GM06990 (cell line): ENCODE results near the gene SYNE3.
A peak's percentile ranks its signal among the peaks of the same experiment; 100 is the strongest.

ENCODE experiments used
- DNase-seq: peaks from one replicate; pipeline ENCODE4 v3.0.0-alpha.2; 2011; ENCODE audit not compliant: insufficient read length; ENCODE audit errors: extremely low read depth
- H3K27me3 ChIP-seq: replicated peaks from 2 replicates; pipeline ENCODE4 v1.6.0; 2011; ENCODE audit warnings: low read length; ENCODE audit not compliant: control insufficient read depth, insufficient read depth
- H3K36me3 ChIP-seq: 2 replicates; pipeline ENCODE4 v1.5.1; 2011; ENCODE audit warnings: low read length; ENCODE audit not compliant: control insufficient read depth, insufficient read depth
- H3K4me3 ChIP-seq: replicated peaks from 2 replicates; pipeline ENCODE4 v1.5.1; 2011; ENCODE audit warnings: low read depth, mild to moderate bottlenecking, control low read depth, low read length
- TF ChIP-seq, protein P1 (sequence below): IDR thresholded peaks from 2 replicates; pipeline ENCODE4 v1.5.1; 2011; ENCODE audit warnings: low read length, control low read depth, mild to moderate bottlenecking, inconsistent platforms; ENCODE audit not compliant: insufficient read depth, poor library complexity, severe bottlenecking

SYNE3 gene

DNA sequence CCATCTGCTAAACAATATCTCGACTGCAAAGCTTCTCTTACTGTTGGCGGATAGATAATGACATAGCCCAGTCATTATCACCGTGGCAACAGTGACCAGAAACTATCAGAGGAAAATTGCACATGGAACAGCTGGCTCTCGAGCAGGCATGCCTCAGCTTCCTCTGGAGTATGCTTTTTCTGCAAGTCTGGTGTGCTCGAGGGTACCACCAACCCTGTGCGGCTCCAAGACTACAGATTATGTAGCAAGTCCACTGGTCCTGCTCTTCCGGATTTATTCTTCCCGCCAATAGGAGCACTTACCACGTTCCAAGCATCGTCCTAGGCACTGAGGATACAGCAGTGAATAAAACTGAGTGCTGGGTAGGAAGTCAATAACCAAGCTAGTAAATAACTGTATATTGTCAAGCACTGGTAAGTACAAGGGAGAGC lies 17.0 kb upstream of the SYNE3 start:
- DNase-seq, result peak; percentile 37
- peak overlapping the region; percentile 78 for H3K4me3 ChIP-seq
- TF ChIP-seq, protein P1, sequence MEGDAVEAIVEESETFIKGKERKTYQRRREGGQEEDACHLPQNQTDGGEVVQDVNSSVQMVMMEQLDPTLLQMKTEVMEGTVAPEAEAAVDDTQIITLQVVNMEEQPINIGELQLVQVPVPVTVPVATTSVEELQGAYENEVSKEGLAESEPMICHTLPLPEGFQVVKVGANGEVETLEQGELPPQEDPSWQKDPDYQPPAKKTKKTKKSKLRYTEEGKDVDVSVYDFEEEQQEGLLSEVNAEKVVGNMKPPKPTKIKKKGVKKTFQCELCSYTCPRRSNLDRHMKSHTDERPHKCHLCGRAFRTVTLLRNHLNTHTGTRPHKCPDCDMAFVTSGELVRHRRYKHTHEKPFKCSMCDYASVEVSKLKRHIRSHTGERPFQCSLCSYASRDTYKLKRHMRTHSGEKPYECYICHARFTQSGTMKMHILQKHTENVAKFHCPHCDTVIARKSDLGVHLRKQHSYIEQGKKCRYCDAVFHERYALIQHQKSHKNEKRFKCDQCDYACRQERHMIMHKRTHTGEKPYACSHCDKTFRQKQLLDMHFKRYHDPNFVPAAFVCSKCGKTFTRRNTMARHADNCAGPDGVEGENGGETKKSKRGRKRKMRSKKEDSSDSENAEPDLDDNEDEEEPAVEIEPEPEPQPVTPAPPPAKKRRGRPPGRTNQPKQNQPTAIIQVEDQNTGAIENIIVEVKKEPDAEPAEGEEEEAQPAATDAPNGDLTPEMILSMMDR, result no peak
- no peaks in the 10 kb centered on the region for H3K27me3 ChIP-seq
- peaks cover 3% of the 10 kb centered on the region; the same call in 1 of the 2 replicates for H3K36me3 ChIP-seq

DNA sequence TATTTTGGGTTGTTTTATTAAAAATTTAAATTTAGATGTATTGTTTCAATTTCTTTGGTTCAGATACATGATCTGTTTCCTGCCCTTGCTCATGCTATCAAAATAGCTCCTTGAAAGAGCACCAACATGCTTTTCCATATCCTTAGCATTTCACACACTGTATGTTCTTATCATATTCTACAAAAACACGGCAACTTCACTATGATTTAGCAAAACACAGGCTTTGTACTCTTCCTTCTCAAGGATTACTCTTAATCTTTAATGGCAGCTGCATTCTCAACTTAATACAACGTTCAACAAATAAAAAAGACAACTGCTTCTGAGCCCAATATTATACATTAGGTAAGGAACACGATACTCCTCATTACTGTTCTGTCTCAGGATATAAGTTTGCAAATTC lies 15.5 kb upstream of the SYNE3 start:
- peaks cover 3% of the 10 kb centered on the region; the same call in 1 of the 2 replicates for H3K36me3 ChIP-seq
- H3K4me3 ChIP-seq, result peak overlapping the region; percentile 78
- TF ChIP-seq, protein P1, result no peak
- H3K27me3 ChIP-seq, result no peaks in the 10 kb centered on the region
- no peak for DNase-seq

DNA sequence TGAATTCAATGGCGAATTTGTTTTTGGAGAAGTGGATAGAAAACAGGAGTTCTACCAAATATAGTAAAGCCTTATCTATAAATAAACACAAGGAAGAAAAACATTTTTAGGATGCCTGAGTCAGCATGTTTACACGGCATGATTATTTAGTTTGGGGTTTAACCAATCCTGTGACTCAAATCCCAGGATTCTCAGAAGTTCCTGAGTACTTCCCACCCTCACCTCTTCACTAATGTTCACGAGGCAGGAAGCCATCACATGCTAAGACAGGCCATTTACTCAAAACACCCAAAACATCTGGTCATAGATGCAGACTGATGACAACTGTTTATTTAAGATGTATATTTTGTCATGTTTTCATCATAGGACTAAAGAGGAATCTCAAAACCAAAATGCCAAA lies 15.0 kb upstream of the SYNE3 start:
- H3K4me3 ChIP-seq, result peak overlapping the region; percentile 78; the same call in 1 of the 2 replicates
- DNase-seq, result no peak
- H3K27me3 ChIP-seq, result no peaks in the 10 kb centered on the region
- peaks cover 3% of the 10 kb centered on the region; the same call in 1 of the 2 replicates for H3K36me3 ChIP-seq
- TF ChIP-seq, protein P1, result no peak

DNA sequence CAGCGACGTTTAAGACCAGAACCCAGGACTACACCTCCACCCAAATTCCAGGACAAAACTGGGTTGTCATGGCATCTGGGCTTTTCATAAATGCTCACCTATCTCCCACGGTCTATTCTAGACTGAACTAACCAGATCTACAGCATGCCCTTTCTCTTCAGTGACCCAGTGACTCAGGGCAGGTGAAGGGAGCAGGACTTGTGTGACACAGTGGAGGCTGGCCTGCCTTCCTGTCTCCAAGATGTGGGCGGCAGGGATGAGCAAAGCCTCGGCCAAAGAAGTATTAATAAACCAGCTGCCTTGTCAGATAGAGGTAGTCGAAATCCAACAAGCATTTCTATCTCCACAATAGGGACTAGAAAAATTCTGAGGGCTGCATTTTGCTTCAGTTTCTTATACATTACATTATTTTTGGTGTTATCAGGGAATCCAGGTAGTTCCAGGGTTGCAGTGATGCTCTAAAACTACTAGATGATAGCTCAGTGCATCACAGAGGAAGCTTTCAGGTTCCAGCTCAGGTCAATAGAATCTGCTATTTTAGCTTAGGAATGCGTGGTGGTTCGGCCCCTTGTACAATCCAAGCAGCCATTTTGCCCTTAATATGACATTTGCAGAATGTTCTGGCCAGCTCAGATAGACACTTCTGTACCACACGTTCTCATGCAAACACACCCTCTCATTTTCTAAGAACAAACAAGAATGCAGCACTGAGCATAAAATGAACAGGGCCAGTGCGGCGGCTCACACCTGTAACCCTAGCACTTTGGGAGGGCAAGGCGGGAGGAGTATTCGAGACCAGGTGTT lies 14.2 kb upstream of the SYNE3 start:
- no peak for DNase-seq
- TF ChIP-seq, protein P1, result no peak
- H3K4me3 ChIP-seq, result no peak overlapping the region

DNA sequence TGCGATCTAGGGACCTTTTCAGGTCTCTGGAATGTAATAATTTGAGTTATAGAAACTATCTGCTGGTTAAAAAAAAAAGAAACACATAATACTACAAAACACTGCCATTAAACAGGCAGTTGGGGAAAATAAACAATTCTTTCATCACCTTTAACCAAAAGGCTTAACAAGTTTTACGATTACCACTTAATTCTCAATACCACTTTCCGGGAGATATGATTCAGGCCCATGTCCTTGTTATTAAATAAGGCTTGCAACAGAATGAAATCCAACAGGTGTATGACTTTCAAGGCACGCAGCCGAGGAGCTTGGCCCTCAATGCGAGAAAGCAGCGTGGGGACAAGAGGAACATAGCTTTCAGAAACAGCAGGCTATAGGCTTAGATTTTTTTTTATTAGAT lies 12.8 kb upstream of the SYNE3 start:
- Histone ChIP-seq H3K36me3 (peaks cover 3% of the 10 kb centered on the region; the same call in 1 of the 2 replicates), H3K27me3 (no peaks in the 10 kb centered on the region), H3K4me3 (no peak overlapping the region)
- no peak for DNase-seq
- TF ChIP-seq, protein P1, result no peak

More for the DNA sequence above, 14.2 kb upstream of the SYNE3 start:
- Histone ChIP-seq H3K27me3 (no peaks in the 10 kb centered on the region), H3K36me3 (peaks cover 3% of the 10 kb centered on the region; the same call in 1 of the 2 replicates)
